Liver (tissue), 9 donors: ENCODE results near the gene CTNNA2. TPM values are rescaled to one million over a fixed set of nuclear protein-coding genes. Genes with fewer than 3 reads are reported as not detected.

Experiments
- DNase-seq: peaks from one replicate; pipeline ENCODE4 v3.0.0-alpha.2; 2017; ENCODE audit warnings: low spot score
- H3K27ac ChIP-seq, 2 donors: one replicate each; pipeline ENCODE4 v1.7.0; 2013; ENCODE audit warnings: inconsistent platforms in 2 of 2, low read length in 2 of 2, control low read depth in 1 of 2, low read depth in 1 of 2, mild to moderate bottlenecking in 1 of 2
- H3K27me3 ChIP-seq, 4 donors: one replicate each; pipeline versions ENCODE4 v1.6.1 to v1.7.0; 2013; ENCODE audit warnings: low read length in 3 of 4, inconsistent platforms in 1 of 4, mild to moderate bottlenecking in 1 of 4, moderate library complexity in 1 of 4; ENCODE audit not compliant: control insufficient read depth in 4 of 4, insufficient read depth in 4 of 4
- H3K36me3 ChIP-seq, 4 donors: one replicate each; pipeline versions ENCODE4 v1.6.1 to v1.7.0; 2013; ENCODE audit warnings: low read length in 3 of 4, mild to moderate bottlenecking in 3 of 4, low read depth in 1 of 4, moderate library complexity in 1 of 4; ENCODE audit not compliant: control insufficient read depth in 4 of 4, insufficient read depth in 3 of 4
- H3K4me1 ChIP-seq, 4 donors: one replicate each; pipeline versions ENCODE4 v1.6.1 to v1.7.0; 2013; ENCODE audit warnings: low read length in 3 of 4, mild to moderate bottlenecking in 3 of 4, moderate library complexity in 1 of 4; ENCODE audit not compliant: control insufficient read depth in 4 of 4, insufficient read depth in 4 of 4
- H3K4me3 ChIP-seq, 3 donors: one replicate each; pipeline versions ENCODE4 v1.6.1 to v1.7.0; 2013; ENCODE audit warnings: low read length in 3 of 3, control low read depth in 1 of 3, low read depth in 1 of 3, mild to moderate bottlenecking in 1 of 3
- H3K9ac ChIP-seq, 2 donors: one replicate each; pipeline ENCODE4 v1.7.0; 2013; ENCODE audit warnings: low read length in 2 of 2, mild to moderate bottlenecking in 2 of 2, moderate library complexity in 2 of 2, control low read depth in 1 of 2, low read depth in 1 of 2
- H3K9me3 ChIP-seq, 4 donors: one replicate each; pipeline versions ENCODE4 v1.6.1 to v1.7.0; 2013; ENCODE audit warnings: low read length in 3 of 4; ENCODE audit not compliant: control insufficient read depth in 4 of 4
- CTCF ChIP-seq: fragments of 150-350 bp; IDR thresholded peaks from 2 replicates; pipeline ENCODE4 v1.5.1; 2017; ENCODE audit warnings: improper control_type of control experiment, low read depth, low read length; ENCODE audit not compliant: missing input control
- EGR1 ChIP-seq, 2 donors: IDR thresholded peaks; 2 replicates each; pipeline ENCODE4 v1.6.1; 2016 to 2018; ENCODE audit warnings: antibody characterized with exemption in 2 of 2, low read depth in 2 of 2
- FOXA1 ChIP-seq: IDR thresholded peaks from 2 replicates; pipeline ENCODE4 v1.6.1; 2016; ENCODE audit warnings: antibody characterized with exemption
- FOXA2 ChIP-seq: IDR thresholded peaks from 2 replicates; pipeline ENCODE4 v1.6.1; 2016; ENCODE audit warnings: antibody characterized with exemption
- GABPA ChIP-seq, 2 donors: IDR thresholded peaks in 1 of 2; conservative IDR thresholded peaks in 1 of 2; 2 replicates each; pipeline ENCODE4 v1.6.1; 2016; ENCODE audit warnings: antibody characterized with exemption in 2 of 2, mild to moderate bottlenecking in 1 of 2, moderate library complexity in 1 of 2
- HNF4A ChIP-seq, 2 donors: conservative IDR thresholded peaks; 2 replicates each; pipeline ENCODE4 v1.6.1; 2016; ENCODE audit warnings: antibody characterized with exemption in 2 of 2, mild to moderate bottlenecking in 2 of 2
- HNF4G ChIP-seq: IDR thresholded peaks from 2 replicates; pipeline ENCODE4 v1.6.1; 2016; ENCODE audit warnings: antibody characterized with exemption
- JUND ChIP-seq, 2 donors: IDR thresholded peaks; 2 replicates each; pipeline ENCODE4 v1.6.1; 2016; ENCODE audit warnings: antibody characterized with exemption in 2 of 2
- MAX ChIP-seq: IDR thresholded peaks from 2 replicates; pipeline ENCODE4 v1.6.1; 2016; ENCODE audit warnings: antibody characterized with exemption
- NR2F2 ChIP-seq: IDR thresholded peaks from 2 replicates; pipeline ENCODE4 v1.6.1; 2016; ENCODE audit warnings: antibody characterized with exemption
- RAD21 ChIP-seq, 2 donors: IDR thresholded peaks; 2 replicates each; pipeline ENCODE4 v1.6.1; 2016; ENCODE audit warnings: antibody characterized with exemption in 2 of 2, mild to moderate bottlenecking in 2 of 2
- RXRA ChIP-seq, 2 donors: IDR thresholded peaks; 2 replicates each; pipeline ENCODE4 v1.6.1; 2017 to 2018; ENCODE audit warnings: antibody characterized with exemption in 2 of 2, mild to moderate bottlenecking in 1 of 2
- SP1 ChIP-seq: IDR thresholded peaks from 2 replicates; pipeline ENCODE4 v1.6.1; 2018; ENCODE audit warnings: antibody characterized with exemption, mild to moderate bottlenecking
- TAF1 ChIP-seq: conservative IDR thresholded peaks from 2 replicates; pipeline ENCODE4 v1.6.1; 2016; ENCODE audit warnings: antibody characterized with exemption, mild to moderate bottlenecking
- YY1 ChIP-seq: IDR thresholded peaks from 2 replicates; pipeline ENCODE4 v1.6.1; 2016; ENCODE audit warnings: antibody characterized with exemption, mild to moderate bottlenecking
- WGBS: extraction: QIAGEN DNeasy Blood & Tissue Kit; methylation state at CpG from one replicate; pipeline ENCODE4 v1.1.7; 2013; 5-methylcytosine and 5-hydroxymethylcytosine counted together
- polyA plus RNA-seq, 2 donors: library from polyadenylated mRNA; stranded (reverse) in 1 of 2; unstranded in 1 of 2; fragments of 200-250 nt in 1 of 2; fragments of >200 nt in 1 of 2; fragmentation: Nextera tagmentation in 1 of 2; extraction: Ambion mirVana in 1 of 2; gene quantifications; one replicate each; pipeline versions ENCODE4 v1.2.1 to v1.2.3, GENCODE V29; 2013 to 2015
- total RNA-seq, 2 donors: library from RNA; depleted of rRNA; stranded (reverse); fragments of >200 nt; gene quantifications; one replicate each; pipeline ENCODE4 v1.2.3, GENCODE V29; 2014
- TF ChIP-seq, protein P1 (sequence below): IDR thresholded peaks from 2 replicates; pipeline ENCODE4 v1.6.1; 2016; ENCODE audit warnings: antibody characterized with exemption
- TF ChIP-seq, protein P2 (sequence below): IDR thresholded peaks from 2 replicates; pipeline ENCODE4 v1.6.1; 2016; ENCODE audit warnings: antibody characterized with exemption, mild to moderate bottlenecking
- TF ChIP-seq, protein P3 (sequence below): IDR thresholded peaks from 2 replicates; pipeline ENCODE4 v1.6.1; 2016; ENCODE audit warnings: antibody characterized with exemption
- donor health status: healthy.
- donor health status: healthy.
- donor health status: healthy.
- donor health status: healthy.
- donor health status: healthy.

CTNNA2 gene
- total and polyA plus RNA-seq, 4 donors: 0.05 TPM; not detected in 3

- peaks cover 0 to 6% (median 0%) of the 10 kb centered on the region in 4 donors for H3K27me3 ChIP-seq
- H3K36me3 ChIP-seq: no peaks in the 10 kb centered on the region
- TF ChIP-seq FOXA2: no peak
- no peak for TF ChIP-seq SP1
- TF ChIP-seq HNF4A (conservative IDR thresholded peaks at IDR 0.05): no peak
- TF ChIP-seq HNF4G: no peak
- no peak for TF ChIP-seq JUND (IDR thresholded peaks at IDR 0.05)
- no peak for TF ChIP-seq FOXA1
- no peak for TF ChIP-seq RAD21 (IDR thresholded peaks at IDR 0.05)
- H3K9ac ChIP-seq: no peak overlapping the region
- H3K4me3 ChIP-seq: no peak overlapping the region
- no peaks in the 10 kb centered on the region for H3K9me3 ChIP-seq
- no peaks in the 10 kb centered on the region for H3K4me1 ChIP-seq
- WGBS: 81% methylated on average over 3 of the region's 3 CpGs
- no peak overlapping the region for H3K27ac ChIP-seq
- DNase-seq: no peak
These were observed 746.4 kb downstream of the CTNNA2 start for GRCh38 chr2:80259292-80259691.

- Histone ChIP-seq H3K36me3 (no peaks in the 10 kb centered on the region), H3K9me3 (no peaks in the 10 kb centered on the region), H3K4me1 (no peaks in the 10 kb centered on the region), H3K4me3 (no peak overlapping the region), H3K9ac (no peak overlapping the region), H3K27ac (no peak overlapping the region), H3K27me3 (peaks cover 0 to 4% (median 0%) of the 10 kb centered on the region in 4 donors)
- no peak for TF ChIP-seq RXRA (IDR thresholded peaks at IDR 0.05)
- TF ChIP-seq, protein P1, sequence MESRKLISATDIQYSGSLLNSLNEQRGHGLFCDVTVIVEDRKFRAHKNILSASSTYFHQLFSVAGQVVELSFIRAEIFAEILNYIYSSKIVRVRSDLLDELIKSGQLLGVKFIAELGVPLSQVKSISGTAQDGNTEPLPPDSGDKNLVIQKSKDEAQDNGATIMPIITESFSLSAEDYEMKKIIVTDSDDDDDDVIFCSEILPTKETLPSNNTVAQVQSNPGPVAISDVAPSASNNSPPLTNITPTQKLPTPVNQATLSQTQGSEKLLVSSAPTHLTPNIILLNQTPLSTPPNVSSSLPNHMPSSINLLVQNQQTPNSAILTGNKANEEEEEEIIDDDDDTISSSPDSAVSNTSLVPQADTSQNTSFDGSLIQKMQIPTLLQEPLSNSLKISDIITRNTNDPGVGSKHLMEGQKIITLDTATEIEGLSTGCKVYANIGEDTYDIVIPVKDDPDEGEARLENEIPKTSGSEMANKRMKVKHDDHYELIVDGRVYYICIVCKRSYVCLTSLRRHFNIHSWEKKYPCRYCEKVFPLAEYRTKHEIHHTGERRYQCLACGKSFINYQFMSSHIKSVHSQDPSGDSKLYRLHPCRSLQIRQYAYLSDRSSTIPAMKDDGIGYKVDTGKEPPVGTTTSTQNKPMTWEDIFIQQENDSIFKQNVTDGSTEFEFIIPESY: no peak
- TF ChIP-seq YY1: no peak
- no peak for TF ChIP-seq NR2F2
- no peak for TF ChIP-seq EGR1 (IDR thresholded peaks at IDR 0.05; ENCODE audit: low read depth in 2 of 2)
- no peak for TF ChIP-seq MAX
- no peak for TF ChIP-seq GABPA (IDR thresholded peaks at IDR 0.05 in 1 of 2, conservative IDR thresholded peaks at IDR 0.05 in 1 of 2)
- no peak for TF ChIP-seq RAD21 (IDR thresholded peaks at IDR 0.05)
- no peak for TF ChIP-seq TAF1
- TF ChIP-seq JUND (IDR thresholded peaks at IDR 0.05): no peak
- no peak for TF ChIP-seq SP1
- TF ChIP-seq HNF4G: no peak
- TF ChIP-seq, protein P2, sequence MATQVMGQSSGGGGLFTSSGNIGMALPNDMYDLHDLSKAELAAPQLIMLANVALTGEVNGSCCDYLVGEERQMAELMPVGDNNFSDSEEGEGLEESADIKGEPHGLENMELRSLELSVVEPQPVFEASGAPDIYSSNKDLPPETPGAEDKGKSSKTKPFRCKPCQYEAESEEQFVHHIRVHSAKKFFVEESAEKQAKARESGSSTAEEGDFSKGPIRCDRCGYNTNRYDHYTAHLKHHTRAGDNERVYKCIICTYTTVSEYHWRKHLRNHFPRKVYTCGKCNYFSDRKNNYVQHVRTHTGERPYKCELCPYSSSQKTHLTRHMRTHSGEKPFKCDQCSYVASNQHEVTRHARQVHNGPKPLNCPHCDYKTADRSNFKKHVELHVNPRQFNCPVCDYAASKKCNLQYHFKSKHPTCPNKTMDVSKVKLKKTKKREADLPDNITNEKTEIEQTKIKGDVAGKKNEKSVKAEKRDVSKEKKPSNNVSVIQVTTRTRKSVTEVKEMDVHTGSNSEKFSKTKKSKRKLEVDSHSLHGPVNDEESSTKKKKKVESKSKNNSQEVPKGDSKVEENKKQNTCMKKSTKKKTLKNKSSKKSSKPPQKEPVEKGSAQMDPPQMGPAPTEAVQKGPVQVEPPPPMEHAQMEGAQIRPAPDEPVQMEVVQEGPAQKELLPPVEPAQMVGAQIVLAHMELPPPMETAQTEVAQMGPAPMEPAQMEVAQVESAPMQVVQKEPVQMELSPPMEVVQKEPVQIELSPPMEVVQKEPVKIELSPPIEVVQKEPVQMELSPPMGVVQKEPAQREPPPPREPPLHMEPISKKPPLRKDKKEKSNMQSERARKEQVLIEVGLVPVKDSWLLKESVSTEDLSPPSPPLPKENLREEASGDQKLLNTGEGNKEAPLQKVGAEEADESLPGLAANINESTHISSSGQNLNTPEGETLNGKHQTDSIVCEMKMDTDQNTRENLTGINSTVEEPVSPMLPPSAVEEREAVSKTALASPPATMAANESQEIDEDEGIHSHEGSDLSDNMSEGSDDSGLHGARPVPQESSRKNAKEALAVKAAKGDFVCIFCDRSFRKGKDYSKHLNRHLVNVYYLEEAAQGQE: no peak
- TF ChIP-seq HNF4A (conservative IDR thresholded peaks at IDR 0.05): no peak
- no peak for TF ChIP-seq CTCF
- no peak for TF ChIP-seq FOXA1
- TF ChIP-seq, protein P3, sequence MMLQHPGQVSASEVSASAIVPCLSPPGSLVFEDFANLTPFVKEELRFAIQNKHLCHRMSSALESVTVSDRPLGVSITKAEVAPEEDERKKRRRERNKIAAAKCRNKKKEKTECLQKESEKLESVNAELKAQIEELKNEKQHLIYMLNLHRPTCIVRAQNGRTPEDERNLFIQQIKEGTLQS: no peak
- no peak for TF ChIP-seq FOXA2
- DNase-seq: no peak
- 71% methylated on average over 6 of the region's 6 CpGs for WGBS
These were observed 753.4 kb downstream of the CTNNA2 start for GRCh38 chr2:80266231-80266630.
